GM12878 (cell line): Measurements from ENCODE around the gene HECTD3. TPM values are rescaled to one million over a fixed set of nuclear protein-coding genes. Genes with fewer than 3 reads are reported as not detected.

ENCODE experiments used
- ATAC-seq: fragments of 200-7000 bp; cut with Tn5 transposase; 3 replicates; pipeline ENCODE4 v1.9.1; 2020; ENCODE audit warnings: mild to moderate bottlenecking, moderate library complexity
- BruUV-seq: library from RNA; stranded (reverse); fragments of 400-500 nt; replicated peaks from 2 replicates; lab custom pipeline; 2021; lab: Mats Ljungman, UMichigan
- CTCF ChIA-PET: fragments of 300-600 bp; sonication (Branson Sonifier 250); formaldehyde crosslinking; extraction: SDS; loops from one replicate; lab custom pipeline; 2021; ENCODE audit warnings: inconsistent platforms; lab: Yijun Ruan, JAX
- POLR2A ChIA-PET: fragments of 350-600 bp; formaldehyde crosslinking; extraction: SDS; loops from one replicate; lab custom pipeline; 2021; ENCODE audit warnings: inconsistent platforms; lab: Charles Lee
- RAD21 ChIA-PET: fragments of 300-600 bp; sonication (Branson Sonifier 250); formaldehyde crosslinking; loops from one replicate; lab custom pipeline; 2023; ENCODE audit warnings: antibody characterized with exemption; ENCODE audit not compliant: unreplicated experiment; lab: Charles Lee
- SMC1A ChIA-PET: fragments of 300-600 bp; sonication (Branson Sonifier 250); formaldehyde crosslinking; loops from one replicate; lab custom pipeline; 2023; ENCODE audit not compliant: unreplicated experiment, uncharacterized antibody; lab: Charles Lee
- DNase-seq: peaks from one replicate; pipeline ENCODE4 v3.0.0-alpha.2; 2011; ENCODE audit warnings: low read depth, low spot score
- FAIRE-seq: peaks from 3 replicates; lab custom pipeline; 2011; peaks lifted over from hg19 to GRCh38; lab: Jason Lieb, UNC
- H2AFZ ChIP-seq: 2 replicates; pipeline ENCODE4 v1.6.0; 2011; ENCODE audit warnings: low read depth, low read length, control low read depth; ENCODE audit not compliant: control insufficient read depth
- H3K27ac ChIP-seq: 2 replicates; pipeline ENCODE4 v1.5.1; 2011; ENCODE audit warnings: control low read depth; ENCODE audit not compliant: control insufficient read depth, insufficient read depth
- H3K27me3 ChIP-seq, 2 experiments: replicated peaks in 1 of 2; 2 replicates each; pipeline versions ENCODE4 v1.6.0 to v1.6.1; 2011; ENCODE audit warnings: low read length in 1 of 2; ENCODE audit not compliant: control insufficient read depth in 2 of 2, insufficient read depth in 2 of 2
- H3K36me3 ChIP-seq, 2 experiments: 2 replicates each; pipeline ENCODE4 v1.5.1; 2011; ENCODE audit warnings: low read length in 1 of 2; ENCODE audit not compliant: control insufficient read depth in 2 of 2, insufficient read depth in 2 of 2
- H3K4me1 ChIP-seq: 2 replicates; pipeline ENCODE4 v1.6.1; 2011; ENCODE audit warnings: mild to moderate bottlenecking, low read length, moderate library complexity, mixed read lengths; ENCODE audit not compliant: control insufficient read depth, insufficient read depth
- H3K4me2 ChIP-seq: 2 replicates; pipeline ENCODE4 v1.6.0; 2011; ENCODE audit warnings: control low read depth; ENCODE audit not compliant: control insufficient read depth, insufficient read depth
- H3K4me3 ChIP-seq: fragments of 200-600 bp; sonication (generic); 2 replicates; pipeline ENCODE4 v1.5.1; 2016
- H3K79me2 ChIP-seq: 2 replicates; pipeline ENCODE4 v1.6.0; 2011; ENCODE audit warnings: low read length; ENCODE audit not compliant: control insufficient read depth, insufficient read depth
- H3K9ac ChIP-seq: 2 replicates; pipeline ENCODE4 v1.8.0; 2011; ENCODE audit warnings: low read length, control low read depth, mixed read lengths; ENCODE audit not compliant: control insufficient read depth, insufficient read depth
- H3K9me3 ChIP-seq: replicated peaks from 3 replicates; pipeline ENCODE4 v1.5.1; 2011; ENCODE audit warnings: mild to moderate bottlenecking, low read length; ENCODE audit not compliant: control insufficient read depth, insufficient read depth
- H4K20me1 ChIP-seq: 2 replicates; pipeline ENCODE4 v1.6.0; 2011; ENCODE audit not compliant: control insufficient read depth, insufficient read depth
- BACH1 ChIP-seq: fragments of 450-650 bp; IDR thresholded peaks from 2 replicates; pipeline ENCODE4 v1.6.1; 2017; ENCODE audit warnings: mild to moderate bottlenecking, borderline replicate concordance
- BHLHE40 ChIP-seq, 2 experiments: fragments of 450-650 bp in 1 of 2; IDR thresholded peaks; 2 replicates each; pipeline ENCODE4 v1.6.1; 2011 to 2017; ENCODE audit warnings: low read depth in 2 of 2, borderline replicate concordance in 1 of 2, improper control_type of control experiment in 1 of 2, low read length in 1 of 2, mild to moderate bottlenecking in 1 of 2
- EED ChIP-seq: sonication (generic); IDR thresholded peaks from 2 replicates; pipeline ENCODE4 v1.6.1; 2016; ENCODE audit warnings: antibody characterized with exemption, low read depth
- LARP7 ChIP-seq: fragments of 450-650 bp; IDR thresholded peaks from 2 replicates; pipeline ENCODE4 v1.6.1; 2017; ENCODE audit warnings: mild to moderate bottlenecking
- NFYB ChIP-seq: IDR thresholded peaks from 2 replicates; pipeline ENCODE4 v1.6.1; 2011; ENCODE audit warnings: low read depth, mild to moderate bottlenecking, low read length, improper control_type of control experiment, moderate library complexity; ENCODE audit not compliant: insufficient read depth
- PBX3 ChIP-seq: IDR thresholded peaks from 2 replicates; pipeline ENCODE4 v1.6.1; 2011; ENCODE audit warnings: mild to moderate bottlenecking, low read depth, low read length, moderate library complexity; ENCODE audit not compliant: insufficient replicate concordance
- PKNOX1 ChIP-seq: fragments of 450-650 bp; IDR thresholded peaks from 2 replicates; pipeline ENCODE4 v1.6.1; 2016; ENCODE audit warnings: mild to moderate bottlenecking
- RELA ChIP-seq: fragments of 450-650 bp; IDR thresholded peaks from 2 replicates; pipeline ENCODE4 v1.8.0; 2014; ENCODE audit warnings: borderline replicate concordance; ENCODE audit not compliant: partially characterized antibody
- SKIL ChIP-seq: fragments of 450-650 bp; IDR thresholded peaks from 2 replicates; pipeline ENCODE4 v1.6.1; 2017; ENCODE audit warnings: mild to moderate bottlenecking, low read depth, inconsistent platforms; ENCODE audit not compliant: poor library complexity, severe bottlenecking
- SREBF1 ChIP-seq: IDR thresholded peaks from 2 replicates; pipeline ENCODE4 v1.6.1; 2012; ENCODE audit warnings: mild to moderate bottlenecking, low read length
- SRF ChIP-seq, 2 experiments: IDR thresholded peaks; 2 replicates each; pipeline ENCODE4 v1.6.1; 2011; ENCODE audit warnings: low read depth in 2 of 2, low read length in 2 of 2, mild to moderate bottlenecking in 1 of 2, moderate library complexity in 1 of 2
- ZBTB4 ChIP-seq: fragments of 450-650 bp; formaldehyde crosslinking; IDR thresholded peaks from 2 replicates; pipeline ENCODE4 v1.4.0; 2022; ENCODE audit warnings: mild to moderate bottlenecking, moderate library complexity
- ZZZ3 ChIP-seq: IDR thresholded peaks from 2 replicates; pipeline ENCODE4 v1.6.1; 2011; ENCODE audit warnings: low read depth; ENCODE audit not compliant: control insufficient read depth, insufficient read length
- WGBS: methylation state at CpG from one replicate; pipeline ENCODE4 v1.1.6; 2016; ENCODE audit warnings: low lambda C conversion rate; ENCODE audit not compliant: insufficient replicate concordance, insufficient coverage; ENCODE audit errors: missing lambda C conversion rate; 5-methylcytosine and 5-hydroxymethylcytosine counted together
- in situ Hi-C: fragments of 300-500 bp; cut with MboI; formaldehyde crosslinking; loops from 9 replicates; pipeline ENCODE4 v1.14.3; 2018; ENCODE audit warnings: mixed read lengths
- intact Hi-C: fragments of 100-400 bp; cut with micrococcal nuclease; formaldehyde crosslinking; loops from one replicate; pipeline ENCODE4 v1.14.2; 2022; ENCODE audit not compliant: unreplicated experiment
- polyA plus RNA-seq, 11 experiments: library from polyadenylated mRNA; depleted of rRNA in 4 of 11; unstranded in 6 of 11; stranded (reverse) in 5 of 11; fragments of >200 nt; fragmentation: Nextera tagmentation in 4 of 11; fragmentation: Illumina TruSeq in 1 of 11; extraction: Ambion mirVana in 4 of 11; extraction: Trizol in 1 of 11; gene quantifications; 1 replicate in 1 of 11; 2 replicates in 10 of 11; pipeline versions ENCODE4 v1.2.1 to v1.2.3, GENCODE V29; 2011 to 2016; ENCODE audit warnings: inconsistent platforms in 2 of 11, missing spikeins in 2 of 11, low read depth in 1 of 11
- total RNA-seq, 4 experiments: library from RNA; depleted of rRNA in 3 of 4; stranded (reverse); fragments of >200 nt in 3 of 4; fragmentation: Illumina TruSeq in 1 of 4; extraction: Trizol in 1 of 4; gene quantifications; 2 replicates each; pipeline versions ENCODE4 v1.2.1 to v1.2.3, GENCODE V29; 2013 to 2021

Gene HECTD3
- total and polyA plus RNA-seq, 10 of the 15 experiments (the other 5 are each of a cell fraction or from before 2014, with no cell fraction given) = 3.4 to 30.4 (median 22.6) TPM

GRCh38 chr1:45015683-45016082 is 4.6 kb upstream of the HECTD3 start:
- RAD21 ChIA-PET = interaction anchor here (1.0 to 12.5 kb wide), 4 partner anchors 35 to 478 kb away, joined by 3 to 313 read pairs (median 72); partner anchors contain the start of genes MUTYH, TESK2 and TOE1
- no peak overlapping the region for H3K4me2 ChIP-seq
- peaks cover 7% of the 10 kb centered on the region for H3K4me1 ChIP-seq
- DNase-seq (no peak), ATAC-seq (no peak), FAIRE-seq (no peak)
- WGBS = 50% methylated on average over 2 of the region's 2 CpGs
- no peak overlapping the region for H3K4me3 ChIP-seq
- no TSS peak for BruUV-seq
- H2AFZ ChIP-seq = no peak overlapping the region
- TF ChIP-seq ZBTB4 = no peak
- no peak for TF ChIP-seq SREBF1
- TF ChIP-seq EED = no peak
- no peak for TF ChIP-seq ZZZ3
- TF ChIP-seq BHLHE40 (IDR thresholded peaks at IDR 0.05; ENCODE audit: borderline replicate concordance in 1 of 2, low read depth in 2 of 2, low read length in 1 of 2) = no peak
- TF ChIP-seq SKIL = no peak
- no peak for TF ChIP-seq SRF (IDR thresholded peaks at IDR 0.05; ENCODE audit: low read depth in 2 of 2, low read length in 2 of 2)
- no peak for TF ChIP-seq PKNOX1
- no peak for TF ChIP-seq NFYB
- no peak for TF ChIP-seq PBX3
- TF ChIP-seq BACH1 = no peak
- TF ChIP-seq LARP7 = no peak
- no peak for TF ChIP-seq RELA
- POLR2A ChIA-PET = interaction anchor here (0.8 to 2.7 kb wide), 2 partner anchors 287 kb away, joined by 4 to 12 read pairs; no protein-coding TSS in a partner anchor
- no peaks in the 10 kb centered on the region for H3K36me3 ChIP-seq
- SMC1A ChIA-PET = interaction anchor here (1.0 to 12.5 kb wide), 4 partner anchors 20 to 477 kb away, joined by 3 to 284 read pairs (median 44); partner anchors contain the start of gene TESK2
- H3K27me3 ChIP-seq = no peaks in the 10 kb centered on the region
- H3K9ac ChIP-seq = no peak overlapping the region
- in situ Hi-C loops = no loop called here
- no peaks in the 10 kb centered on the region for H3K9me3 ChIP-seq
- no peak overlapping the region for H3K27ac ChIP-seq
- no peaks in the 10 kb centered on the region for H4K20me1 ChIP-seq
- CTCF ChIA-PET = interaction anchor here (0.6 to 11.4 kb wide), 6 partner anchors 17 to 478 kb away, joined by 3 to 167 read pairs (median 9); partner anchors contain the start of genes MUTYH, PLK3, TESK2 and TOE1
- intact Hi-C loops = loop anchor here (10.0 kb wide), 2 partner anchors 219 to 569 kb away; partner anchors contain the start of gene NASP
- H3K79me2 ChIP-seq = peaks cover 8% of the 10 kb centered on the region
